Mesendoderm (in vitro differentiated cells): ENCODE data around the gene ADGRL3.
A peak's percentile ranks its signal among the peaks of the same experiment; 100 is the strongest.

Source experiments
- DNase-seq: peaks from one replicate; pipeline ENCODE4 v3.0.0; 2013
- H2AK5ac ChIP-seq: 2 replicates; pipeline ENCODE4 v1.6.1; 2013; ENCODE audit warnings: low read length, inconsistent platforms
- H2BK120ac ChIP-seq: 2 replicates; pipeline ENCODE4 v1.6.1; 2013; ENCODE audit warnings: low read depth, mild to moderate bottlenecking, low read length, moderate library complexity, mixed read lengths
- H2BK15ac ChIP-seq: replicated peaks from 2 replicates; pipeline ENCODE4 v1.6.1; 2013; ENCODE audit warnings: low read depth, mild to moderate bottlenecking, moderate library complexity
- H2BK5ac ChIP-seq: 2 replicates; pipeline ENCODE4 v1.6.1; 2013; ENCODE audit warnings: low read length, inconsistent platforms
- H3K18ac ChIP-seq: 2 replicates; pipeline ENCODE4 v1.6.1; 2013; ENCODE audit warnings: mild to moderate bottlenecking, low read length, mixed read lengths
- H3K23ac ChIP-seq: one replicate; pipeline ENCODE4 v1.6.1; 2013; ENCODE audit warnings: low read length
- H3K27ac ChIP-seq: 2 replicates; pipeline ENCODE4 v1.5.1; 2013; ENCODE audit warnings: low read depth, mild to moderate bottlenecking, inconsistent platforms, low read length, moderate library complexity
- H3K27me3 ChIP-seq: 2 replicates; pipeline ENCODE4 v1.6.1; 2013; ENCODE audit warnings: low read length, control low read depth, mild to moderate bottlenecking, inconsistent platforms; ENCODE audit not compliant: insufficient read depth, poor library complexity
- H3K36me3 ChIP-seq: 2 replicates; pipeline ENCODE4 v1.6.1; 2013; ENCODE audit warnings: low read length, inconsistent platforms; ENCODE audit not compliant: control insufficient read depth, insufficient read depth
- H3K4ac ChIP-seq: one replicate; pipeline ENCODE4 v1.6.1; 2013; ENCODE audit warnings: low read depth, mild to moderate bottlenecking, low read length, moderate library complexity
- H3K4me1 ChIP-seq: 2 replicates; pipeline ENCODE4 v1.6.1; 2013; ENCODE audit warnings: low read depth, low read length, inconsistent platforms; ENCODE audit not compliant: control insufficient read depth
- H3K4me2 ChIP-seq: 2 replicates; pipeline ENCODE4 v1.6.1; 2013; ENCODE audit warnings: low read length
- H3K4me3 ChIP-seq: 2 replicates; pipeline ENCODE4 v1.5.1; 2013; ENCODE audit warnings: mild to moderate bottlenecking, low read length
- H3K56ac ChIP-seq: one replicate; pipeline ENCODE4 v1.6.1; 2013; ENCODE audit warnings: low read length
- H3K79me1 ChIP-seq: 2 replicates; pipeline ENCODE4 v1.6.1; 2013; ENCODE audit warnings: low read length, inconsistent platforms
- H3K79me2 ChIP-seq: 2 replicates; pipeline ENCODE4 v1.6.1; 2013; ENCODE audit warnings: mild to moderate bottlenecking, low read length; ENCODE audit not compliant: control insufficient read depth, insufficient read depth
- H3K9ac ChIP-seq: 2 replicates; pipeline ENCODE4 v1.6.1; 2013; ENCODE audit warnings: low read length, inconsistent platforms
- H4K5ac ChIP-seq: one replicate; pipeline ENCODE4 v1.6.1; 2013; ENCODE audit warnings: low read length
- H4K8ac ChIP-seq: one replicate; pipeline ENCODE4 v1.6.1; 2013; ENCODE audit warnings: low read depth, mild to moderate bottlenecking, control low read depth, low read length, moderate library complexity
- WGBS: extraction: QIAGEN DNeasy Blood & Tissue Kit; methylation state at CpG from one replicate; pipeline ENCODE4 v1.1.7; 2013; ENCODE audit warnings: low lambda C conversion rate, missing lambda C conversion rate; ENCODE audit not compliant: insufficient coverage; ENCODE audit errors: extremely low coverage; 5-methylcytosine and 5-hydroxymethylcytosine counted together

ADGRL3 gene

GRCh38 chr4:61532336-61533000 is 332.3 kb downstream of the ADGRL3 start:
- Histone ChIP-seq H3K79me1 (no peaks in the 10 kb centered on the region), H2BK120ac (no peak overlapping the region), H3K27me3 (no peaks in the 10 kb centered on the region), H3K18ac (no peak overlapping the region), H3K23ac (no peak overlapping the region), H3K4me2 (no peak overlapping the region), H3K27ac (no peak overlapping the region), H3K36me3 (no peaks in the 10 kb centered on the region), H4K8ac (no peak overlapping the region), H3K79me2 (no peaks in the 10 kb centered on the region), H4K5ac (no peak overlapping the region), H3K4me1 (no peaks in the 10 kb centered on the region), H2AK5ac (no peak overlapping the region), H3K4ac (no peak overlapping the region), H3K56ac (no peak overlapping the region), H2BK5ac (no peak overlapping the region), H3K4me3 (no peak overlapping the region), H2BK15ac (no peak overlapping the region), H3K9ac (no peak overlapping the region)
- DNase-seq: no peak
- no CpG with 5 or more reads among the region's 14 CpGs for WGBS

- H3K56ac ChIP-seq: no peak overlapping the region
- no peaks in the 10 kb centered on the region for H3K79me1 ChIP-seq
- no peak for DNase-seq
- no peaks in the 10 kb centered on the region for H3K36me3 ChIP-seq
- no peak overlapping the region for H3K9ac ChIP-seq
- H2BK120ac ChIP-seq: no peak overlapping the region
- H3K79me2 ChIP-seq: no peaks in the 10 kb centered on the region
- no peak overlapping the region for H2BK15ac ChIP-seq
- H3K4me1 ChIP-seq: no peaks in the 10 kb centered on the region
- no peak overlapping the region for H3K18ac ChIP-seq
- H2BK5ac ChIP-seq: no peak overlapping the region
- no peak overlapping the region for H3K27ac ChIP-seq
- no peaks in the 10 kb centered on the region for H3K27me3 ChIP-seq
- no peak overlapping the region for H4K8ac ChIP-seq
- no peak overlapping the region for H2AK5ac ChIP-seq
- H3K23ac ChIP-seq: no peak overlapping the region
- no peak overlapping the region for H3K4me3 ChIP-seq
- no peak overlapping the region for H3K4me2 ChIP-seq
- no peak overlapping the region for H4K5ac ChIP-seq
- WGBS: no CpG with 5 or more reads among the region's 1 CpG
- H3K4ac ChIP-seq: no peak overlapping the region
These were observed 333.0 kb downstream of the ADGRL3 start for GRCh38 chr4:61533140-61533539.

GRCh38 chr4:61540944-61541343 is 340.8 kb downstream of the ADGRL3 start:
- Histone ChIP-seq H2AK5ac (no peak overlapping the region), H3K4me3 (no peak overlapping the region), H3K4me1 (no peaks in the 10 kb centered on the region), H3K56ac (no peak overlapping the region), H2BK15ac (no peak overlapping the region), H3K36me3 (no peaks in the 10 kb centered on the region), H3K27ac (no peak overlapping the region), H3K4ac (no peak overlapping the region), H3K27me3 (no peaks in the 10 kb centered on the region), H3K79me1 (no peaks in the 10 kb centered on the region), H4K8ac (no peak overlapping the region), H3K4me2 (no peak overlapping the region), H3K79me2 (no peaks in the 10 kb centered on the region), H4K5ac (no peak overlapping the region), H3K18ac (no peak overlapping the region), H2BK5ac (no peak overlapping the region), H3K9ac (no peak overlapping the region), H2BK120ac (no peak overlapping the region), H3K23ac (no peak overlapping the region)
- peak; percentile 74 for DNase-seq
- no CpG with 5 or more reads among the region's 2 CpGs for WGBS

- Histone ChIP-seq H3K18ac (no peak overlapping the region), H2BK5ac (no peak overlapping the region), H3K4me1 (no peaks in the 10 kb centered on the region), H3K9ac (no peak overlapping the region), H3K79me2 (no peaks in the 10 kb centered on the region), H3K36me3 (no peaks in the 10 kb centered on the region), H2BK15ac (no peak overlapping the region), H3K4me2 (no peak overlapping the region), H2BK120ac (no peak overlapping the region), H4K8ac (no peak overlapping the region), H3K27me3 (no peaks in the 10 kb centered on the region), H3K4ac (no peak overlapping the region), H3K27ac (no peak overlapping the region), H3K23ac (no peak overlapping the region), H3K4me3 (no peak overlapping the region), H3K56ac (no peak overlapping the region), H2AK5ac (no peak overlapping the region), H3K79me1 (no peaks in the 10 kb centered on the region), H4K5ac (no peak overlapping the region)
- DNase-seq: no peak
- no CpG with 5 or more reads among the region's 2 CpGs for WGBS
These were observed 341.3 kb downstream of the ADGRL3 start for GRCh38 chr4:61541459-61541858.

GRCh38 chr4:61543976-61544375 is 343.9 kb downstream of the ADGRL3 start:
- Histone ChIP-seq H3K4ac (no peak overlapping the region), H3K27me3 (no peaks in the 10 kb centered on the region), H3K9ac (no peak overlapping the region), H2BK5ac (no peak overlapping the region), H3K36me3 (no peaks in the 10 kb centered on the region), H3K4me1 (no peaks in the 10 kb centered on the region), H3K23ac (no peak overlapping the region), H3K27ac (no peak overlapping the region), H3K79me2 (no peaks in the 10 kb centered on the region), H2AK5ac (no peak overlapping the region), H2BK15ac (no peak overlapping the region), H3K4me2 (no peak overlapping the region), H2BK120ac (no peak overlapping the region), H3K79me1 (no peaks in the 10 kb centered on the region), H3K18ac (no peak overlapping the region), H3K56ac (no peak overlapping the region), H4K5ac (no peak overlapping the region), H3K4me3 (no peak overlapping the region), H4K8ac (no peak overlapping the region)
- no CpG with 5 or more reads among the region's 3 CpGs for WGBS
- no peak for DNase-seq

- H2BK15ac ChIP-seq: no peak overlapping the region
- no peak overlapping the region for H3K27ac ChIP-seq
- no CpG with 5 or more reads among the region's 3 CpGs for WGBS
These were observed 345.9 kb downstream of the ADGRL3 start for GRCh38 chr4:61545902-61546480.

More at GRCh38 chr4:61545902-61546480, 345.9 kb downstream of the ADGRL3 start:
- Histone ChIP-seq H3K9ac (no peak overlapping the region), H3K18ac (no peak overlapping the region), H3K4me3 (no peak overlapping the region), H4K5ac (no peak overlapping the region), H4K8ac (no peak overlapping the region), H3K4me2 (no peak overlapping the region), H3K27me3 (no peaks in the 10 kb centered on the region), H3K23ac (no peak overlapping the region), H3K4ac (no peak overlapping the region), H3K79me1 (no peaks in the 10 kb centered on the region), H2AK5ac (no peak overlapping the region), H2BK5ac (no peak overlapping the region), H3K56ac (no peak overlapping the region), H2BK120ac (no peak overlapping the region), H3K36me3 (no peaks in the 10 kb centered on the region), H3K79me2 (no peaks in the 10 kb centered on the region), H3K4me1 (no peaks in the 10 kb centered on the region)
- no peak for DNase-seq
